Osteocyte (in vitro differentiated cells): ENCODE measurements around the gene DST. TPM values are rescaled to one million over a fixed set of nuclear protein-coding genes. Genes with fewer than 3 reads are reported as not detected.

Experiments used
- DNase-seq: peaks from one replicate; pipeline ENCODE4 v3.0.0; 2021; ENCODE audit warnings: mixed read lengths; ENCODE audit not compliant: unreplicated experiment; ENCODE audit errors: extremely low spot score
- H3K27ac Mint-ChIP-seq: one replicate; pipeline ENCODE4 v1.8.0; 2021; ENCODE audit warnings: mild to moderate bottlenecking, mixed read lengths; ENCODE audit not compliant: unreplicated experiment
- H3K27me3 Mint-ChIP-seq: one replicate; pipeline ENCODE4 v1.8.0; 2021; ENCODE audit warnings: mixed read lengths; ENCODE audit not compliant: unreplicated experiment
- H3K36me3 Mint-ChIP-seq: one replicate; pipeline ENCODE4 v1.8.0; 2021; ENCODE audit warnings: mixed read lengths; ENCODE audit not compliant: unreplicated experiment
- H3K4me1 Mint-ChIP-seq: one replicate; pipeline ENCODE4 v1.8.0; 2021; ENCODE audit warnings: mixed read lengths; ENCODE audit not compliant: unreplicated experiment
- H3K4me3 Mint-ChIP-seq: one replicate; pipeline ENCODE4 v1.8.0; 2021; ENCODE audit warnings: mild to moderate bottlenecking, moderate library complexity, mixed read lengths; ENCODE audit not compliant: unreplicated experiment
- H3K9me3 Mint-ChIP-seq: one replicate; pipeline ENCODE4 v1.8.0; 2021; ENCODE audit warnings: mixed read lengths; ENCODE audit not compliant: unreplicated experiment
- total RNA-seq: library from RNA; stranded (reverse); gene quantifications from 2 replicates; pipeline ENCODE4 v1.2.1, GENCODE V29; 2021
- TF ChIP-seq, protein P1 (sequence below): fragments of 200-600 bp; sonication (generic); IDR thresholded peaks from 2 replicates; pipeline ENCODE4 v1.5.0; 2021; ENCODE audit warnings: antibody characterized with exemption, mild to moderate bottlenecking, moderate library complexity

Gene DST
- total RNA-seq, 1 donor from 2014 or later, result 240 TPM

DNA sequence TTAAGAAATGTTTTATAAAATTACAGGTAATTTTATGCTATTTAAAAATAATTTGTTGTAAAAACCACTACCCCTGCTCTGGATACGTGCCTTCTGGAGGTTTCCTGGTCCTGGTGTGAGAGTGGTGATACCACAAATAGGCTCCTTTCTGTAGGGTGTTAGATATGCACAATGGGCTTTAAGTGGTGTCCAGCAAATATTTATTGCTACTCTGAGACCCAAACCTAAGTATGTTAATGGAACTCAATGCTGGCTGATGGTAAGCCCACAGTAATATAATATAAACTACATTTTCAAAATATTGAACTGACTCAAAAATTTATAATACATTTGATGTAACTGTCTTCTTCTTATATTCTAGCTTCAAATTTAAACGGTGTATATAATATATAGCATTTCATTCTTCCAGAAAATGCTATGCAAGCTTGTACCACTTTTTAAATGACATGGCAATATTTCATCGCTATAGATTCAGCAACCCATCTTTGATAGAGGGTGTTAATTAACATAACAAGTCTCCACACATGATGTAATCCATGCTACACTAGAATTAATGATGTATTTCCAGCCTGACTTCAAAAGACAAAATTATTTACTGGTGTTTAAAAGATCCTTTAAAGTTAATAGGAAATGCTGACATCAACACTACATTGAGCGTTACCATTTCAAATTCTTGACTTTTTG, 161.9 kb downstream of the DST start:
- Mint-ChIP-seq H3K9me3 (peaks cover 10% of the 10 kb centered on the region), H3K4me3 (no peak overlapping the region), H3K27ac (no peak overlapping the region), H3K27me3 (no peaks in the 10 kb centered on the region), H3K36me3 (peaks cover 64% of the 10 kb centered on the region), H3K4me1 (peaks cover 5% of the 10 kb centered on the region)
- TF ChIP-seq, protein P1, sequence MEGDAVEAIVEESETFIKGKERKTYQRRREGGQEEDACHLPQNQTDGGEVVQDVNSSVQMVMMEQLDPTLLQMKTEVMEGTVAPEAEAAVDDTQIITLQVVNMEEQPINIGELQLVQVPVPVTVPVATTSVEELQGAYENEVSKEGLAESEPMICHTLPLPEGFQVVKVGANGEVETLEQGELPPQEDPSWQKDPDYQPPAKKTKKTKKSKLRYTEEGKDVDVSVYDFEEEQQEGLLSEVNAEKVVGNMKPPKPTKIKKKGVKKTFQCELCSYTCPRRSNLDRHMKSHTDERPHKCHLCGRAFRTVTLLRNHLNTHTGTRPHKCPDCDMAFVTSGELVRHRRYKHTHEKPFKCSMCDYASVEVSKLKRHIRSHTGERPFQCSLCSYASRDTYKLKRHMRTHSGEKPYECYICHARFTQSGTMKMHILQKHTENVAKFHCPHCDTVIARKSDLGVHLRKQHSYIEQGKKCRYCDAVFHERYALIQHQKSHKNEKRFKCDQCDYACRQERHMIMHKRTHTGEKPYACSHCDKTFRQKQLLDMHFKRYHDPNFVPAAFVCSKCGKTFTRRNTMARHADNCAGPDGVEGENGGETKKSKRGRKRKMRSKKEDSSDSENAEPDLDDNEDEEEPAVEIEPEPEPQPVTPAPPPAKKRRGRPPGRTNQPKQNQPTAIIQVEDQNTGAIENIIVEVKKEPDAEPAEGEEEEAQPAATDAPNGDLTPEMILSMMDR, result no peak
- DNase-seq, result no peak

GRCh38 chr6:56480246-56480645, 162.4 kb downstream of the DST start:
- Mint-ChIP-seq H3K27me3 (no peaks in the 10 kb centered on the region), H3K4me3 (no peak overlapping the region), H3K36me3 (peaks cover 64% of the 10 kb centered on the region), H3K9me3 (peaks cover 10% of the 10 kb centered on the region), H3K4me1 (peaks cover 5% of the 10 kb centered on the region), H3K27ac (no peak overlapping the region)
- TF ChIP-seq, protein P1, result no peak
- no peak for DNase-seq

- TF ChIP-seq, protein P1, result no peak
- no peak for DNase-seq
- Mint-ChIP-seq H3K4me3 (no peak overlapping the region), H3K9me3 (peaks cover 10% of the 10 kb centered on the region), H3K4me1 (peaks cover 1% of the 10 kb centered on the region), H3K36me3 (peaks cover 59% of the 10 kb centered on the region), H3K27ac (no peak overlapping the region), H3K27me3 (no peaks in the 10 kb centered on the region)
Measured at GRCh38 chr6:56479381-56479780, 163.3 kb downstream of the DST start.

DNA sequence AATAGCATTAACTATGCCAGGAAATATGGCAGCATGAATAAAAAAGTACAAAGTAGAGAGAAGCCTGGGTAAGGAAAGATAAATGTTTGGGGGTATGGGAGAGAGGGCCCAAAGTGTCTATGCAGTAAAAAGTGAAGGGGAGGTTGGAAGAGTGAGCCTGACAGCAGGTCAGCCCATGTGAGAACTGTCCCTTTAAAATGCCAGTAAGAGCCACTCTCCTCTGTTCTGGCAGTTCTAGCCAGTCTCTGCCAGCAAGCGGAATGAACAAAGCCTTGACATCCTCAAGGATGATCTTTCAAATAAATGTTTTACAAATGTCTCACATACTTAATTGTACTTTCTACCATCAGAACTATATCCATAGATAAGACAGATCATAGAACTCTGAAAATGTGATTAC, 164.5 kb downstream of the DST start:
- peaks cover 10% of the 10 kb centered on the region for H3K9me3 Mint-ChIP-seq
- peaks cover 62% of the 10 kb centered on the region for H3K36me3 Mint-ChIP-seq
- no peak overlapping the region for H3K27ac Mint-ChIP-seq
- no peak overlapping the region for H3K4me3 Mint-ChIP-seq
- no peak for DNase-seq
- TF ChIP-seq, protein P1, result no peak
- H3K4me1 Mint-ChIP-seq, result no peaks in the 10 kb centered on the region
- no peaks in the 10 kb centered on the region for H3K27me3 Mint-ChIP-seq

DNA sequence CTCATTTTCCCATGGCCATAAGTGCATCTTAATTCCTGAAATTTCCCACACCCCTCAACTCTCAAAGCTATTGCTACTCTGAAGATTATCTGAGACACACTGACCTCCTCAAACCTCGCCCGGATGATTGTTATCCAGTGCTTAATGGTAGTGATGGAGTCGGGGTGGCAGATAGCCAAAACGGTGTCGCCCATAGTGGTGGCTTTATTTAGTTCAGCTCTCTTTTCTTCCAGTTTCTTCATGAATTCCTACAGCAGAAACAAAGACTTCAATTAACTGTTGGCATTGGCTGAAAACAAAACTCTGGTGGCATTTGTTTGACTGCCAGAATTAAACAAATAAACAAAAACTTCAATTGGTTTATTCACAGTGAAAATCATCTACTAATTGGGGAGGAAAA, 165.4 kb downstream of the DST start:
- peaks cover 10% of the 10 kb centered on the region for H3K9me3 Mint-ChIP-seq
- no peaks in the 10 kb centered on the region for H3K4me1 Mint-ChIP-seq
- no peak overlapping the region for H3K27ac Mint-ChIP-seq
- peaks cover 63% of the 10 kb centered on the region for H3K36me3 Mint-ChIP-seq
- H3K27me3 Mint-ChIP-seq, result no peaks in the 10 kb centered on the region
- TF ChIP-seq, protein P1, result no peak
- no peak overlapping the region for H3K4me3 Mint-ChIP-seq
- no peak for DNase-seq
